OCI-LY7 (cell line): ENCODE measurements around the gene SEMA3C. TPM values are rescaled to one million over a fixed set of nuclear protein-coding genes. Genes with fewer than 3 reads are reported as not detected.

Experiments
- BruUV-seq: library from RNA; stranded (reverse); fragments of 400-500 nt; replicated peaks from 2 replicates; lab custom pipeline; 2021; lab: Mats Ljungman, UMichigan
- CTCF ChIA-PET: fragments of 300-600 bp; sonication (Branson Sonifier 250); formaldehyde crosslinking; loops from one replicate; lab custom pipeline; 2022; ENCODE audit warnings: antibody characterized with exemption; ENCODE audit not compliant: unreplicated experiment; lab: Charles Lee
- POLR2A ChIA-PET: fragments of 300-600 bp; sonication (Branson Sonifier 250); formaldehyde crosslinking; loops from one replicate; lab custom pipeline; 2022; ENCODE audit warnings: antibody characterized with exemption; lab: Charles Lee
- DNase-seq: peaks from one replicate; pipeline ENCODE4 v3.0.0-alpha.2; 2015; ENCODE audit warnings: low spot score
- H2AFZ ChIP-seq: fragments of 200-600 bp; sonication (generic), shearing (Covaris generic); 2 replicates; pipeline ENCODE4 v1.6.1; 2014; ENCODE audit warnings: mild to moderate bottlenecking, antibody characterized with exemption, low read length, moderate library complexity
- H3K27ac ChIP-seq: fragments of 200-600 bp; sonication (generic); 2 replicates; pipeline ENCODE4 v1.5.1; 2014; ENCODE audit warnings: mixed run types, low read depth, mild to moderate bottlenecking, moderate library complexity, low read length, inconsistent platforms; ENCODE audit not compliant: poor library complexity, severe bottlenecking
- H3K36me3 ChIP-seq: fragments of 200-600 bp; sonication (generic); 2 replicates; pipeline ENCODE4 v1.6.1; 2014; ENCODE audit warnings: mild to moderate bottlenecking, antibody characterized with exemption, low read length, moderate library complexity, mixed read lengths; ENCODE audit not compliant: insufficient read depth
- H3K4me1 ChIP-seq: fragments of 200-600 bp; sonication (generic); 2 replicates; pipeline ENCODE4 v1.5.1; 2014; ENCODE audit warnings: mild to moderate bottlenecking, low read length; ENCODE audit not compliant: insufficient read depth, poor library complexity, severe bottlenecking
- H3K4me2 ChIP-seq: fragments of 200-600 bp; sonication (generic); 2 replicates; pipeline ENCODE4 v1.6.1; 2014; ENCODE audit warnings: mild to moderate bottlenecking, low read length
- H3K4me3 ChIP-seq: fragments of 200-600 bp; sonication (generic); 2 replicates; pipeline ENCODE4 v1.5.1; 2014; ENCODE audit warnings: mild to moderate bottlenecking, low read depth, low read length; ENCODE audit not compliant: poor library complexity, severe bottlenecking
- H3K79me2 ChIP-seq: fragments of 200-600 bp; sonication (generic); 2 replicates; pipeline ENCODE4 v1.6.1; 2016; ENCODE audit warnings: low read depth, mild to moderate bottlenecking, low read length, moderate library complexity, mixed read lengths; ENCODE audit not compliant: insufficient read depth
- H3K9me2 ChIP-seq: fragments of 200-600 bp; sonication (generic); 2 replicates; pipeline ENCODE4 v1.6.1; 2016; ENCODE audit warnings: mild to moderate bottlenecking, low read length, mixed read lengths; ENCODE audit not compliant: insufficient read depth
- H3K9me3 ChIP-seq: fragments of 200-600 bp; sonication (generic); 2 replicates; pipeline ENCODE4 v1.6.1; 2014; ENCODE audit warnings: mild to moderate bottlenecking, mixed run types, low read length, mixed read lengths
- H4K20me1 ChIP-seq: fragments of 200-600 bp; sonication (generic); 2 replicates; pipeline ENCODE4 v1.6.1; 2014; ENCODE audit warnings: mild to moderate bottlenecking, antibody characterized with exemption, low read length, moderate library complexity, mixed read lengths; ENCODE audit not compliant: insufficient read depth
- EZH2phosphoT487 ChIP-seq: fragments of 200-600 bp; sonication (generic); IDR thresholded peaks from 2 replicates; pipeline ENCODE4 v1.6.1; 2018; ENCODE audit warnings: low read depth, borderline replicate concordance, mild to moderate bottlenecking, mixed run types, antibody characterized with exemption, low read length, moderate library complexity, mixed read lengths
- intact Hi-C: fragments of 100-400 bp; cut with micrococcal nuclease; formaldehyde crosslinking; loops from one replicate; pipeline ENCODE4 v1.10.0; 2022; ENCODE audit not compliant: unreplicated experiment
- total RNA-seq, 2 experiments: library from RNA; depleted of rRNA in 1 of 2; stranded (reverse); fragments of >200 nt in 1 of 2; shearing (Covaris generic) in 1 of 2; gene quantifications; 2 replicates each; pipeline ENCODE4 v1.2.3, GENCODE V29; 2014 to 2022
- TF ChIP-seq, protein P1 (sequence below): fragments of 200-600 bp; sonication (generic); conservative IDR thresholded peaks from 2 replicates; pipeline ENCODE4 v1.5.1; 2014; ENCODE audit warnings: mild to moderate bottlenecking, antibody characterized with exemption, low read length, moderate library complexity, mixed read lengths

The SEMA3C gene
- total RNA-seq, 2 experiments from 2014 or later = not detected

DNA sequence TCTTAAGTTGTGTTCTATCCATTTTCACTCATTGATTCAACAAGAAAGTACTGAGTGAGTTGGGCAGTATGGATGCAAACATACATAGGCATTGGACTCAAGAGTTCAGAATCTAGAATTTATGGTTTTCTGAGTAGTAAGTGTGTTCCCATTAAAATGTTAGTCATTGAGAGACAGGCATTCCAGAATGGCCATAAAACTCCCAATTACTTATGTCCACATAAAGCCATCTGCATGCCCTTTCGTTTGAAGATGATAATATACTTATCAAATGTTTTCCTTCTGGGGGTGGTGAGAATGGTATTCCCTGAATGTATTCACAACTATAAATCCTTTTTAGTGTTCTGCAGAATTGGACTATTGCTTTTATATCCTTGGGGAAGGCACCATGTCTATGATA lies 148.8 kb downstream of the SEMA3C start:
- BruUV-seq = no TSS peak
- TF ChIP-seq, protein P1, sequence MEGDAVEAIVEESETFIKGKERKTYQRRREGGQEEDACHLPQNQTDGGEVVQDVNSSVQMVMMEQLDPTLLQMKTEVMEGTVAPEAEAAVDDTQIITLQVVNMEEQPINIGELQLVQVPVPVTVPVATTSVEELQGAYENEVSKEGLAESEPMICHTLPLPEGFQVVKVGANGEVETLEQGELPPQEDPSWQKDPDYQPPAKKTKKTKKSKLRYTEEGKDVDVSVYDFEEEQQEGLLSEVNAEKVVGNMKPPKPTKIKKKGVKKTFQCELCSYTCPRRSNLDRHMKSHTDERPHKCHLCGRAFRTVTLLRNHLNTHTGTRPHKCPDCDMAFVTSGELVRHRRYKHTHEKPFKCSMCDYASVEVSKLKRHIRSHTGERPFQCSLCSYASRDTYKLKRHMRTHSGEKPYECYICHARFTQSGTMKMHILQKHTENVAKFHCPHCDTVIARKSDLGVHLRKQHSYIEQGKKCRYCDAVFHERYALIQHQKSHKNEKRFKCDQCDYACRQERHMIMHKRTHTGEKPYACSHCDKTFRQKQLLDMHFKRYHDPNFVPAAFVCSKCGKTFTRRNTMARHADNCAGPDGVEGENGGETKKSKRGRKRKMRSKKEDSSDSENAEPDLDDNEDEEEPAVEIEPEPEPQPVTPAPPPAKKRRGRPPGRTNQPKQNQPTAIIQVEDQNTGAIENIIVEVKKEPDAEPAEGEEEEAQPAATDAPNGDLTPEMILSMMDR = no peak
- TF ChIP-seq EZH2phosphoT487 = no peak
- Histone ChIP-seq H3K27ac (no peak overlapping the region), H2AFZ (no peak overlapping the region), H3K9me2 (no peaks in the 10 kb centered on the region), H3K4me3 (no peak overlapping the region), H3K4me2 (no peak overlapping the region), H3K4me1 (no peaks in the 10 kb centered on the region), H4K20me1 (no peaks in the 10 kb centered on the region), H3K79me2 (no peaks in the 10 kb centered on the region), H3K36me3 (no peaks in the 10 kb centered on the region), H3K9me3 (no peaks in the 10 kb centered on the region)
- POLR2A ChIA-PET = interaction anchor here (0.6 kb wide), 2 partner anchors 20 to 625 kb away, joined by 5 read pairs; no protein-coding TSS in a partner anchor
- CTCF ChIA-PET = no interaction called here
- DNase-seq = no peak
- intact Hi-C loops = no loop called here

DNA sequence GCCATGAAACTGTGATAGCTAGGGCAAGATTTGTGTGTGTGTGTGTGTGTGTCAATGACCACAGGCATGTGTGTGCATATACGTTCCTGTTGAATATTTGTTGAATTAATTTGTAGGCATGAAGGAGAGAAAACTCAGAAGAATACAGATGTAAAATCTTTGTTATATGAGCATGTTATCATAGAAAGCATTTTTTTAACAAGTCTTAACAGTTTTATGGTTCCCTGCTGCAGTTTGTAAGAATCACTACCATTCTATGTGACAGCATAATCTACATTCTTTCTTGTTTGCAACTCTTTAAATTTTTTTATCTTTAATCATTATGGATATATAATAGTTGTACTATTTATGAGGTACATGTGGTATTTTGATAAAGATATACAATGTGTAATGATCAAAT lies 150.1 kb downstream of the SEMA3C start:
- Histone ChIP-seq H3K79me2 (no peaks in the 10 kb centered on the region), H3K9me3 (no peaks in the 10 kb centered on the region), H3K4me2 (no peak overlapping the region), H3K4me1 (no peaks in the 10 kb centered on the region), H2AFZ (no peak overlapping the region), H3K9me2 (no peaks in the 10 kb centered on the region), H4K20me1 (no peaks in the 10 kb centered on the region), H3K4me3 (no peak overlapping the region), H3K36me3 (no peaks in the 10 kb centered on the region), H3K27ac (no peak overlapping the region)
- ChIA-PET CTCF (no interaction called here), POLR2A (no interaction called here)
- no peak for DNase-seq
- TF ChIP-seq, protein P1 = no peak
- no peak for TF ChIP-seq EZH2phosphoT487
- intact Hi-C loops = no loop called here
- no TSS peak for BruUV-seq

DNA sequence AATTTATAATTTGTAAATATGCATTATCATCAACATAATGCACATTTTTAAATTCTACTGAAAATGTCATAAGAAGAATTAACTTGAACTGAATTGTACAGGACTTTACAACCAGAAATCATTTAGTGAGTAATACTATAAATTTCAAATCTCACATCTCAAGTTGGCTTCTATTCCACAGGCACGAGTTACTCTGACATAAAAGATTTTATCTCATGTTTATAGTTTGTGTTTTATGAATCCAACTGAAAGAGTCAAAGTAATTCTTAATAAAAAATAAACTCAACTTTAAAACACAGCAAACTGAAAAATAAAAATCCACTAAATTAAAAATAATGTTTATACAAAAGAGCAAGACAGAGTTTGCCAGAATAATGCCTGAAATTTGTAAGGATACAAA lies 151.2 kb downstream of the SEMA3C start:
- Histone ChIP-seq H3K4me3 (no peak overlapping the region), H2AFZ (no peak overlapping the region), H3K9me2 (no peaks in the 10 kb centered on the region), H3K4me2 (no peak overlapping the region), H3K36me3 (no peaks in the 10 kb centered on the region), H3K79me2 (no peaks in the 10 kb centered on the region), H4K20me1 (no peaks in the 10 kb centered on the region), H3K27ac (no peak overlapping the region), H3K4me1 (no peaks in the 10 kb centered on the region), H3K9me3 (no peaks in the 10 kb centered on the region)
- CTCF ChIA-PET = no interaction called here
- DNase-seq = no peak
- intact Hi-C loops = no loop called here
- POLR2A ChIA-PET = no interaction called here
- BruUV-seq = no TSS peak
- TF ChIP-seq, protein P1 = no peak
- no peak for TF ChIP-seq EZH2phosphoT487
